Spleen (tissue), 11 donors: Measurements from ENCODE around the gene PNPT1. TPM values are rescaled to one million over a fixed set of nuclear protein-coding genes. Genes with fewer than 3 reads are reported as not detected.
"Not testable (repeated sequence)": the region's sequence is repeated elsewhere in the genome, so short reads cannot be mapped to it uniquely, and the experiment has no call there.

Experiments used
- DNase-seq: peaks from one replicate; pipeline ENCODE4 v3.0.0-alpha.2; 2020
- H3K27ac ChIP-seq, 8 donors: fragments of 200-600 bp; sonication (generic) in 7 of 8; 1 replicate in 4 of 8; 2 replicates in 4 of 8; pipeline versions ENCODE4 v1.5.0 to v1.8.0; 2016 to 2021; ENCODE audit warnings: inconsistent platforms in 4 of 8, mild to moderate bottlenecking in 4 of 8, moderate library complexity in 1 of 8
- H3K27me3 ChIP-seq, 7 donors: fragments of 200-600 bp; sonication (generic) in 6 of 7; replicated peaks in 1 of 7; 1 replicate in 4 of 7; 2 replicates in 3 of 7; pipeline versions ENCODE4 v1.5.0 to v1.8.0; 2016 to 2021; ENCODE audit warnings: inconsistent platforms in 3 of 7, mild to moderate bottlenecking in 1 of 7
- H3K36me3 ChIP-seq, 6 donors: fragments of 200-600 bp; sonication (generic) in 5 of 6; 1 replicate in 4 of 6; 2 replicates in 2 of 6; pipeline versions ENCODE4 v1.5.0 to v1.8.0; 2016 to 2021; ENCODE audit warnings: inconsistent platforms in 2 of 6
- H3K4me1 ChIP-seq, 6 donors: fragments of 200-600 bp; sonication (generic) in 5 of 6; 1 replicate in 3 of 6; 2 replicates in 3 of 6; pipeline versions ENCODE4 v1.5.0 to v1.8.0; 2016 to 2021; ENCODE audit warnings: inconsistent platforms in 3 of 6
- H3K4me3 ChIP-seq, 8 donors: fragments of 200-600 bp; sonication (generic) in 7 of 8; 1 replicate in 4 of 8; 2 replicates in 4 of 8; pipeline versions ENCODE4 v1.5.0 to v1.8.0; 2016 to 2021; ENCODE audit warnings: inconsistent platforms in 4 of 8, mild to moderate bottlenecking in 4 of 8, moderate library complexity in 2 of 8
- H3K9me3 ChIP-seq, 8 donors: fragments of 200-600 bp; sonication (generic) in 7 of 8; 1 replicate in 4 of 8; 2 replicates in 4 of 8; pipeline versions ENCODE4 v1.5.0 to v1.8.0; 2016 to 2021; ENCODE audit warnings: inconsistent platforms in 4 of 8
- CTCF ChIP-seq, 11 experiments: fragments of 200-600 bp in 7 of 11; fragments of 450-650 bp in 4 of 11; sonication (generic) in 4 of 11; IDR thresholded peaks in 8 of 11; conservative IDR thresholded peaks in 3 of 11; 1 replicate in 7 of 11; 2 replicates in 4 of 11; pipeline versions ENCODE4 v1.4.0 to v1.8.0; 2016 to 2021; ENCODE audit warnings: antibody characterized with exemption in 11 of 11, inconsistent platforms in 4 of 11, mild to moderate bottlenecking in 1 of 11
- POLR2A ChIP-seq, 3 donors: fragments of 450-650 bp; IDR thresholded peaks; one replicate each; pipeline ENCODE4 v1.5.1; 2017; ENCODE audit warnings: antibody characterized with exemption in 3 of 3, mild to moderate bottlenecking in 1 of 3
- POLR2AphosphoS5 ChIP-seq, 3 donors: sonication (generic); formaldehyde crosslinking; IDR thresholded peaks; one replicate each; pipeline ENCODE4 v1.5.1; 2017; ENCODE audit warnings: antibody characterized with exemption in 3 of 3
- WGBS, 5 donors: extraction: QIAGEN DNeasy Blood & Tissue Kit in 3 of 5; methylation state at CpG; one replicate each; pipeline versions ENCODE4 v1.1.5 to v1.1.7; 2013 to 2018; 5-methylcytosine and 5-hydroxymethylcytosine counted together
- intact Hi-C: fragments of 100-400 bp; cut with DNase I; formaldehyde crosslinking; loops from one replicate; pipeline ENCODE4 v1.15.0; 2023; ENCODE audit warnings: low total_unique reads
- polyA plus RNA-seq, 3 donors: library from polyadenylated mRNA; stranded (reverse); fragments of 200-250 nt; gene quantifications; one replicate each; pipeline ENCODE4 v1.2.1, GENCODE V29; 2013
- total RNA-seq, 7 donors: library from RNA; depleted of rRNA in 3 of 7; stranded (reverse); fragments of >200 nt in 3 of 7; fragmentation: NEBNext Ultra II Directional in 4 of 7; extraction: Animal tissue kit (Norgen Biotek cat#: 25700) in 4 of 7; gene quantifications; one replicate each; pipeline versions ENCODE4 v1.1.0 to v1.2.1, GENCODE V29; 2016 to 2021
- donor health status: healthy with polysubstance abuse.
- donor health status: DM: no; HTN: no; CAD: no; lungs with moderate emphysema.
- donor health status: DM: no; HTN: no; CAD: no.
- donor health status: Bipolar disorder and iron deficiency.
- donor health status: healthy.
- donor health status: DM: no; HTN: no; CAD: no.
- donor health status: DM: yes; HTN: yes; CAD: no.

The PNPT1 gene
- total and polyA plus RNA-seq, 10 donors, result 6.4 to 26.3 (median 16.9) TPM

- 65 to 78% (median 73%) methylated on average over 7 of the region's 7 CpGs for WGBS, 5 donors
- intact Hi-C loops, result no loop called here
- TF ChIP-seq POLR2A (IDR thresholded peaks at IDR 0.05), result no peak
- no peak for TF ChIP-seq POLR2AphosphoS5 (IDR thresholded peaks at IDR 0.05)
- TF ChIP-seq CTCF (IDR thresholded peaks at IDR 0.05 in 8 of 11, conservative IDR thresholded peaks at IDR 0.05 in 3 of 11), result no peak
- no peak overlapping the region for H3K27ac ChIP-seq
- no peak overlapping the region for H3K4me3 ChIP-seq
- no peak for DNase-seq
- H3K27me3 ChIP-seq, result peaks cover 0 to 14% (median 0%) of the 10 kb centered on the region in 7 donors
- no peaks in the 10 kb centered on the region for H3K9me3 ChIP-seq
- no peaks in the 10 kb centered on the region for H3K36me3 ChIP-seq
- H3K4me1 ChIP-seq, result no peaks in the 10 kb centered on the region
Measured at GRCh38 chr2:55705027-55705653, 11.5 kb upstream of the PNPT1 start.

GRCh38 chr2:55703350-55703749, 9.7 kb upstream of the PNPT1 start:
- DNase-seq, result no peak
- Histone ChIP-seq H3K27ac (no peak overlapping the region), H3K36me3 (no peaks in the 10 kb centered on the region), H3K9me3 (no peaks in the 10 kb centered on the region), H3K27me3 (peaks cover 0 to 14% (median 0%) of the 10 kb centered on the region in 7 donors), H3K4me3 (no peak overlapping the region), H3K4me1 (no peaks in the 10 kb centered on the region)
- intact Hi-C loops, result no loop called here
- WGBS, 5 donors, result 33 to 53% (median 39%) methylated on average over 4 of the region's 4 CpGs
- TF ChIP-seq POLR2AphosphoS5 (IDR thresholded peaks at IDR 0.05) (no peak), CTCF (IDR thresholded peaks at IDR 0.05 in 8 of 11, conservative IDR thresholded peaks at IDR 0.05 in 3 of 11) (no peak), POLR2A (IDR thresholded peaks at IDR 0.05) (no peak)

- peak overlapping the region; percentile 73 to 98 (median 86) for H3K4me3 ChIP-seq
- peaks cover 0 to 31% (median 3%) of the 10 kb centered on the region in 6 donors for H3K36me3 ChIP-seq
- H3K9me3 ChIP-seq, intact Hi-C loops, H3K27me3 ChIP-seq, DNase-seq: not testable (repeated sequence)
- peaks cover 5 to 24% (median 20%) of the 10 kb centered on the region in 6 donors for H3K4me1 ChIP-seq
- H3K27ac ChIP-seq, result peak overlapping the region in 1 of 8 donors; percentile 60
- WGBS, 5 donors, result 31 to 39% (median 35%) methylated on average over 5 of the region's 5 CpGs
Measured at GRCh38 chr2:55692740-55693139, 904 bp downstream of the PNPT1 start.

GRCh38 chr2:55672630-55673029, 21.0 kb downstream of the PNPT1 start:
- no peak for DNase-seq
- Histone ChIP-seq H3K9me3 (no peaks in the 10 kb centered on the region), H3K27me3 (no peaks in the 10 kb centered on the region), H3K4me1 (no peaks in the 10 kb centered on the region), H3K4me3 (no peak overlapping the region), H3K36me3 (peaks cover 0 to 99% (median 42%) of the 10 kb centered on the region in 6 donors), H3K27ac (no peak overlapping the region)
- no peak for TF ChIP-seq POLR2A (IDR thresholded peaks at IDR 0.05)
- no peak for TF ChIP-seq POLR2AphosphoS5 (IDR thresholded peaks at IDR 0.05)
- WGBS, 5 donors, result 81 to 89% (median 87%) methylated on average over 3 of the region's 3 CpGs
- intact Hi-C loops, result no loop called here

- Histone ChIP-seq H3K27me3 (no peaks in the 10 kb centered on the region), H3K4me3 (no peak overlapping the region), H3K9me3 (no peaks in the 10 kb centered on the region), H3K4me1 (no peaks in the 10 kb centered on the region), H3K36me3 (peaks cover 0 to 96% (median 55%) of the 10 kb centered on the region in 6 donors), H3K27ac (no peak overlapping the region)
- intact Hi-C loops, result no loop called here
- TF ChIP-seq CTCF (IDR thresholded peaks at IDR 0.05 in 8 of 11, conservative IDR thresholded peaks at IDR 0.05 in 3 of 11), result no peak
- TF ChIP-seq POLR2A (IDR thresholded peaks at IDR 0.05), result no peak
- TF ChIP-seq POLR2AphosphoS5 (IDR thresholded peaks at IDR 0.05), result no peak
- DNase-seq, result no peak
Measured at GRCh38 chr2:55668956-55669355, 24.7 kb downstream of the PNPT1 start.
